Activated naive CD4-positive, alpha-beta T cell treated with anti-CD3 and anti-CD28 coated beads, Interleukin-2, amount 50 U/mL, for 24 hours (primary cell): ENCODE measurements around the gene CYP2C18.
"Not testable (repeated sequence)": the region's sequence is repeated elsewhere in the genome, so short reads cannot be mapped to it uniquely, and the experiment has no call there.

Experiments
- H3K27ac Mint-ChIP-seq: one replicate; pipeline ENCODE4 v1.8.0; 2021; ENCODE audit warnings: mild to moderate bottlenecking, mixed read lengths
- H3K27me3 Mint-ChIP-seq: one replicate; pipeline ENCODE4 v1.8.0; 2021; ENCODE audit warnings: mixed read lengths
- H3K36me3 Mint-ChIP-seq: one replicate; pipeline ENCODE4 v1.8.0; 2021; ENCODE audit warnings: mixed read lengths
- H3K4me1 Mint-ChIP-seq: one replicate; pipeline ENCODE4 v1.8.0; 2021; ENCODE audit warnings: mixed read lengths
- H3K4me3 Mint-ChIP-seq: one replicate; pipeline ENCODE4 v1.8.0; 2021; ENCODE audit warnings: mild to moderate bottlenecking, mixed read lengths
- H3K9me3 Mint-ChIP-seq: one replicate; pipeline ENCODE4 v1.8.0; 2021; ENCODE audit warnings: mixed read lengths

The CYP2C18 gene

GRCh38 chr10:94687625-94688248 is 4.2 kb downstream of the CYP2C18 start:
- Mint-ChIP-seq H3K27me3 (peaks cover 6% of the 10 kb centered on the region), H3K4me3 (no peak overlapping the region), H3K4me1 (no peaks in the 10 kb centered on the region), H3K36me3 (no peaks in the 10 kb centered on the region), H3K27ac (no peak overlapping the region), H3K9me3 (peaks cover 14% of the 10 kb centered on the region)

DNA sequence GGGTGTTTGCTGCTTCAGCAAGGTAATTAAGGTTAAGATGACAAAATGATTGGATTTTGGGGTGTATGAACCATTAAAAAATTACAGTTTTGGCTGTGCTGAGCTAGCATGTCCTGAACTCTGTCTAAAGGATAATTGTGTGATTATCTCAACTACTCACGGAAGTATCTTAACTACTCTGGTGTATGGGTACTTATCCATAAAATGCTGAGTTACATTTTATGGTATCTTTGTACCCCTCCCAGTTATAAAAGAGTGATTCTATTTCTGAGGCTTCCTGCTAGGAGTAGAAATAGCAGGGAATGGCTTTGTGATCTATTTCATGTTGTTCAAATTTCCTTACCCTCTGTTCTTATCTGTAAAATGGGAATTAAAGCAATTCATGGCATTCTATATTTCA is 22.6 kb downstream of the CYP2C18 start:
- Mint-ChIP-seq H3K36me3 (no peaks in the 10 kb centered on the region), H3K27ac (no peak overlapping the region), H3K4me1 (no peaks in the 10 kb centered on the region), H3K27me3 (no peaks in the 10 kb centered on the region), H3K9me3 (peaks cover 15% of the 10 kb centered on the region), H3K4me3 (no peak overlapping the region)

DNA sequence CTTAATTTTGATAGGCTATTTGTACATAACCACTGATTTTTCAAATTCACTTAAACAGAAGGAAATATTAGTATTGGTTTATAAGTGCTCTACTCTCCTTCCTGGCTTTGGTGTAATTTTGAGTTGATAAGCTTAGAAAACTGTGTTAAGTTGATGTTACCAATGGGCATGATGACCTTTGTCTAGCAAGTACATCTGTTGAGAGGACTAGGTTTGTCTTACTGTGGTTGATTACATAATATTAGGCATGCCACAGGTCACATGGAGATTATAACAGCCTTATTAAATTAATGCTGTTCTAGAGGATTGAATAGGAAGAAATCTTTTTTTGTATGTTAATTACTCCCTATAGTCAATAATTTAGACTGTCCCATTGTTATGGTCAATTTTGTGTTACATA is 27.0 kb downstream of the CYP2C18 start:
- no peaks in the 10 kb centered on the region for H3K27me3 Mint-ChIP-seq
- no peak overlapping the region for H3K27ac Mint-ChIP-seq
- no peaks in the 10 kb centered on the region for H3K4me1 Mint-ChIP-seq
- peaks cover 11% of the 10 kb centered on the region for H3K9me3 Mint-ChIP-seq
- H3K36me3 Mint-ChIP-seq, result no peaks in the 10 kb centered on the region
- H3K4me3 Mint-ChIP-seq, result no peak overlapping the region

DNA sequence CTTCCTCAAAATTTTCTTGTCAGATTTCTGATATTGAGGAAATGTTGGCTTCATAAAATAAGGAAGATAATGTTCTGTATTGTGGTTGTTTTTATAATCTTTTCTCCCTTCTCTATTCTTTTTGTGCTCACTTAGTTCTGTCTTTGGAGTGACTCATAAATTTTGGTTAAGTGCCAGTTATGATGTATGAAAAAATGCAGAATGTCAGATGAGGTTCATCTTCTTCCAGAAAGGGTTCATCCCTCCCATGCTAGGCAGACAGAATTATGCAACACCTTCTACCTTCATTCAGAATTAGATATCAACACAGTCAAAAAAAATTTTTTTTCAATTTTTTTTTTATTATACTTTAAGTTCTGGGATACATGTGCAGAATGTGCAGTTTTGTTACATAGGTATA is 42.3 kb downstream of the CYP2C18 start:
- Mint-ChIP-seq H3K27me3 (no peaks in the 10 kb centered on the region), H3K36me3 (no peaks in the 10 kb centered on the region), H3K4me3 (no peak overlapping the region), H3K9me3 (peaks cover 10% of the 10 kb centered on the region), H3K4me1 (no peaks in the 10 kb centered on the region), H3K27ac (no peak overlapping the region)

DNA sequence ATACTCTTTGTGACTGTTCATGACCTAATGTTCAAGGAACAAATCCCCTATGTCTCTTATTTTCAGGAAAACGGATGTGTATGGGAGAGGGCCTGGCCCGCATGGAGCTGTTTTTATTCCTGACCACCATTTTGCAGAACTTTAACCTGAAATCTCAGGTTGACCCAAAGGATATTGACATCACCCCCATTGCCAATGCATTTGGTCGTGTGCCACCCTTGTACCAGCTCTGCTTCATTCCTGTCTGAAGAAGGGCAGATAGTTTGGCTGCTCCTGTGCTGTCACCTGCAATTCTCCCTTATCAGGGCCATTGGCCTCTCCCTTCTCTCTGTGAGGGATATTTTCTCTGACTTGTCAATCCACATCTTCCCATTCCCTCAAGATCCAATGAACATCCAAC is 51.7 kb downstream of the CYP2C18 start:
- Mint-ChIP-seq H3K9me3 (peaks cover 15% of the 10 kb centered on the region), H3K4me1 (no peaks in the 10 kb centered on the region), H3K4me3 (no peak overlapping the region), H3K27me3 (no peaks in the 10 kb centered on the region), H3K27ac (no peak overlapping the region), H3K36me3 (no peaks in the 10 kb centered on the region)

GRCh38 chr10:94738588-94738987 is 55.1 kb downstream of the CYP2C18 start:
- no peaks in the 10 kb centered on the region for H3K36me3 Mint-ChIP-seq
- H3K27ac Mint-ChIP-seq, result no peak overlapping the region
- H3K27me3 Mint-ChIP-seq, result no peaks in the 10 kb centered on the region
- H3K9me3 Mint-ChIP-seq, result peaks cover 26% of the 10 kb centered on the region
- no peak overlapping the region for H3K4me3 Mint-ChIP-seq
- no peaks in the 10 kb centered on the region for H3K4me1 Mint-ChIP-seq

DNA sequence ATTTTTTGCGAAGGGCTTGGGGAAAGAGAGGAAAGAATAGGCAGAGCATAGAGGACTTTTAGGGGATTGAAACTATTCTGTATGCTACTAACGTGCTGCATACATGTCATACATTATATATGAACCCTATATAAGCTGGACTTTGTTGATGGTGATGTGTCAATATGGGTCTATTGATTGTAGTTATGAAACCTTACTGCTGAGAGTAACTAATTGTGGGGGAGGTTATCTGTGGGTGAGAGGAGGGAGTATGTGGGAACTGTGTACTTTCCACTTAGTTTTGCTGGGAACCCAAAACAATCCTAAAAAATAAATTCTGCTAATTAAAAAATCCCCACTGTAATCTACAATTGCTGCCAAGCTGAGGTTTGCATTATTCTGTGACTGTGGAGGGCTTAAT is 63.6 kb downstream of the CYP2C18 start:
- Mint-ChIP-seq H3K4me3 (no peak overlapping the region), H3K9me3 (peaks cover 26% of the 10 kb centered on the region), H3K36me3 (no peaks in the 10 kb centered on the region), H3K4me1 (no peaks in the 10 kb centered on the region), H3K27me3 (no peaks in the 10 kb centered on the region), H3K27ac (no peak overlapping the region)

GRCh38 chr10:94747838-94748237 is 64.3 kb downstream of the CYP2C18 start:
- Mint-ChIP-seq H3K27me3 (no peaks in the 10 kb centered on the region), H3K4me3 (no peak overlapping the region), H3K4me1 (no peaks in the 10 kb centered on the region), H3K27ac (no peak overlapping the region), H3K36me3 (no peaks in the 10 kb centered on the region), H3K9me3 (peaks cover 19% of the 10 kb centered on the region)

DNA sequence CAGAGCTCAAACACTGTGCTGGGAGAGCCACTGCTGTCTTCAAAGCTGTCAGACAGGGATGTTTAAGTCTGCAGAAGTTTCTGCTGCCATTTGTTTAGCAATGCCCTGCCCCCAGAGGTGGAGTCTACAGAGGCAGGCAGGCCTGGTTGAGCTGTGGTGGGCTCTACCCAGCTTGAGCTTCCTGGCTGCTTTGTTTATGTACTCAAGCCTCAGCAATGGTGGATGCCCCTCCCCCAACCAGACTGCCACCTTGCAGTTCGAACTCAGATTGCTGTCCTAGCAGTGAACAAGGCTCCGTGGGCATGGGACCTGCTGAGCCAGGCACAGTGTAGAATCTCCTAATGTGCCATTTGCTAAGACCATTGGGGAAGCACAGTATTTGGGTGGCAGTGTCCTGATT is 74.4 kb downstream of the CYP2C18 start:
- Mint-ChIP-seq H3K27me3 (no peaks in the 10 kb centered on the region), H3K4me1 (no peaks in the 10 kb centered on the region), H3K27ac (no peak overlapping the region), H3K4me3 (no peak overlapping the region), H3K36me3 (no peaks in the 10 kb centered on the region), H3K9me3 (no peaks in the 10 kb centered on the region)

DNA sequence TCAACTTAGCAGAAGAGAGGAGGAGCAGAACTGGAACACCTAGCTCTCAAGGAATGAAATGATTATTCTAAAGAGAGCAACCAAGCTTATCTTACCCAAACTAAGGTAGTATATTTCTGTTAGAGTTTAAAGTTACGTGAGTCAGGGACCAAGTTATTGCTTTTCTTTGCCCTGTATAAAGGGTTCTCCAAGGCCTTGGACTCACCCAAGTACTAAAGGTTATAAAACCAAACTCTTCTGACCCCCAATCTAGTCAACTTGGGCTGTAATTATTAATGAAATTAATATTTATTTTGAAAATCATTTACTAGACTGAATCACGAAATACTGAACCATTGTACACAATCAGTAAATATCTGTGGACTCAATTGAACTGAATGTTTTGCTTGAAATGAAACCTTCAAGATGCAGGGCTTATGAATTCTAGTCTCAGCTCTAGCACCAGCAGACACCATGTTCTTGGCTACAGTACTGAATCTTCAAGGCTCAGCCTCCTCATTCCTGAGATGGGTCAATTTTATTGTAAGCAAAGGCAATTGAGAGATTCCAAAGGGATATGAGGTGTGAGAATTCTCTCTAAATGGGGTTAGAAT is 77.2 kb downstream of the CYP2C18 start:
- H3K27ac Mint-ChIP-seq, result no peak overlapping the region
- H3K4me3 Mint-ChIP-seq, result no peak overlapping the region
- no peaks in the 10 kb centered on the region for H3K36me3 Mint-ChIP-seq
- H3K4me1 Mint-ChIP-seq, result no peaks in the 10 kb centered on the region
- peaks cover 9% of the 10 kb centered on the region for H3K9me3 Mint-ChIP-seq
- H3K27me3 Mint-ChIP-seq, result no peaks in the 10 kb centered on the region

- Mint-ChIP-seq H3K4me1 (no peaks in the 10 kb centered on the region), H3K27ac (no peak within 1 kb of the TSS), H3K4me3 (no peak within 1 kb of the TSS), H3K27me3 (no peaks in the 10 kb centered on the region), H3K9me3 (peaks cover 9% of the 10 kb centered on the region), H3K36me3 (no peaks in the 10 kb centered on the region)
Observed at GRCh38 chr10:94762393-94762792, 78.9 kb downstream of the CYP2C18 start, which contains the start of gene CYP2C19. Gene CYP2C19, plus strand, starts transcription at chr10:94762681. Its CDS starts 25 bp downstream, at chr10:94762706.

GRCh38 chr10:94775425-94775824 is 91.9 kb downstream of the CYP2C18 start:
- H3K4me1 Mint-ChIP-seq, H3K9me3 Mint-ChIP-seq, H3K36me3 Mint-ChIP-seq, H3K4me3 Mint-ChIP-seq, H3K27me3 Mint-ChIP-seq, H3K27ac Mint-ChIP-seq: not testable (repeated sequence)

DNA sequence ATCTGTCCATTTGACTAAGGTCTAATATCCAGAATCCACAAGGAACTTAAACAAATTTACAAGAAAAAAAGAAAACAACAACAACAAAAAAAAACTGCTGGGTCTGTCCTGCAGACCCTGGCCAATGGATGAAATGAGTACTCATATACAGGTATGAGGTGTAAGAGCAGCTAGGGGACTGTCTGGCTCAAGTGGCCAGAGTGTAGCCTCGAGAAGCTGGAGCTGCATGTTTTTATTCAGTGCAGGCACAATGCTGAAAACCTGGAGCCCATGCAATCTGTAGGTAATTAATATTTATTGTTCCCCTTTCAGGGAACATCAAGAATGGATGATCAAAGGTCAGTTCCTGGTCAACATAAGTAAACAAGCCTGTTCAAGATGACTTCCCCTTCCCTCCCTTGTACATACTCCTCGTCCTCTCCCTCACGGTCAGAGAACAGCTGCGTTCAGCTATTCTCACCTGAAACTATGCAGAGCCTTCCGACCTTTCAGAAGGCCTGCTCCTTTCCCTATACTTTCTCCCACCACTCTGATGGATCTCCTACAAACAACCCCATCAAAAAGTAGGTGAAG is 94.4 kb downstream of the CYP2C18 start:
- no peaks in the 10 kb centered on the region for H3K9me3 Mint-ChIP-seq
- no peaks in the 10 kb centered on the region for H3K36me3 Mint-ChIP-seq
- H3K4me1 Mint-ChIP-seq, result no peaks in the 10 kb centered on the region
- no peak overlapping the region for H3K4me3 Mint-ChIP-seq
- no peaks in the 10 kb centered on the region for H3K27me3 Mint-ChIP-seq
- no peak overlapping the region for H3K27ac Mint-ChIP-seq

GRCh38 chr10:94780844-94781243 is 97.3 kb downstream of the CYP2C18 start:
- Mint-ChIP-seq H3K36me3 (no peaks in the 10 kb centered on the region), H3K4me1 (no peaks in the 10 kb centered on the region), H3K4me3 (no peak overlapping the region), H3K27me3 (no peaks in the 10 kb centered on the region), H3K27ac (no peak overlapping the region), H3K9me3 (peaks cover 4% of the 10 kb centered on the region)

DNA sequence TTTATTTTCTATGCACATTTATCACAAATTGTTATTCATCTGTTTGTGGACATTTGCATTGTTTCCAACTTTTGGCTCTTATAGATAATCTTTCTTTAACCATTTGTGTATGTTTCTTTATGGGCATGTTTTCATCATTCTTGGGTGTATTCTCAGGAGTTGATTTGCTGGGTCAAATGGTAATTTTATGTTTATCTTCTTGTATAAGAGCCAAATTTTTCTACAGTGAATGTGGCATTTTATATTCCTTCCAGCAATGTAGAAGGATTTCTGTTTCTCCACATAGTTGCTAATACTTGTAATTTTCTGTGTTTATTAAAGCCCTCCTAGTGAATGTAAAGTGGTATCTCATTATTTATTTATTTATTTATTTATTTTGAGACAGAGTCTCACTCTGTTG is 100.7 kb downstream of the CYP2C18 start:
- peaks cover 4% of the 10 kb centered on the region for H3K9me3 Mint-ChIP-seq
- no peaks in the 10 kb centered on the region for H3K27me3 Mint-ChIP-seq

GRCh38 chr10:94785211-94785610 is 101.7 kb downstream of the CYP2C18 start:
- Mint-ChIP-seq H3K9me3 (peaks cover 4% of the 10 kb centered on the region), H3K36me3 (no peaks in the 10 kb centered on the region), H3K4me3 (no peak overlapping the region), H3K27ac (no peak overlapping the region), H3K27me3 (no peaks in the 10 kb centered on the region), H3K4me1 (no peaks in the 10 kb centered on the region)

More for the DNA sequence above, 100.7 kb downstream of the CYP2C18 start:
- no peak overlapping the region for H3K27ac Mint-ChIP-seq
- H3K36me3 Mint-ChIP-seq, result no peaks in the 10 kb centered on the region
- no peak overlapping the region for H3K4me3 Mint-ChIP-seq
- no peaks in the 10 kb centered on the region for H3K4me1 Mint-ChIP-seq
